ENCODE data around the gene CDH4. TPM values are rescaled to one million over a fixed set of nuclear protein-coding genes. Genes with fewer than 3 reads are reported as not detected.

The CDH4 gene
- total RNA-seq, 1 experiment from 2014 or later, result 25.0 TPM

GRCh38 chr20:61233590-61233989 lies 18.5 kb upstream of the CDH4 start:
- no peak for DNase-seq (ENCODE audit: unreplicated experiment)
- Mint-ChIP-seq H3K27me3 (ENCODE audit: insufficient read depth, unreplicated experiment) (peaks cover 56% of the 10 kb centered on the region), H3K4me1 (ENCODE audit: insufficient read depth, unreplicated experiment) (peaks cover 5% of the 10 kb centered on the region), H3K27ac (ENCODE audit: low read depth, unreplicated experiment) (no peak overlapping the region), H3K9me3 (ENCODE audit: unreplicated experiment) (peaks cover 7% of the 10 kb centered on the region), H3K4me3 (ENCODE audit: unreplicated experiment) (no peak overlapping the region), H3K36me3 (ENCODE audit: insufficient read depth, unreplicated experiment) (peaks cover 5% of the 10 kb centered on the region)
- POLR2A ChIA-PET, result interaction anchor here (0.8 kb wide), 1 partner anchor 26 kb away, joined by 3 read pairs; no protein-coding TSS in a partner anchor
- BruUV-seq (replicated peaks), result no TSS peak
- TF ChIP-seq CTCF (IDR thresholded peaks at IDR 0.05; ENCODE audit: unreplicated experiment), result no peak
- intact Hi-C loops (cut with micrococcal nuclease), result no loop called here
- CTCF ChIA-PET, result interaction anchor here (0.9 kb wide), 1 partner anchor 1023 kb away, joined by 3 read pairs; no protein-coding TSS in a partner anchor

- DNase-seq (ENCODE audit: unreplicated experiment), result no peak
- no peak overlapping the region for H3K27ac Mint-ChIP-seq (ENCODE audit: low read depth, unreplicated experiment)
- CTCF ChIA-PET, result interaction anchor here (0.7 to 1.2 kb wide), 3 partner anchors 9 to 1022 kb away, joined by 3 to 5 read pairs (median 4); no protein-coding TSS in a partner anchor
- no TSS peak for BruUV-seq (replicated peaks)
- TF ChIP-seq CTCF (IDR thresholded peaks at IDR 0.05; ENCODE audit: unreplicated experiment), result no peak
- H3K9me3 Mint-ChIP-seq (ENCODE audit: unreplicated experiment), result peaks cover 11% of the 10 kb centered on the region
- peaks cover 5% of the 10 kb centered on the region for H3K36me3 Mint-ChIP-seq (ENCODE audit: insufficient read depth, unreplicated experiment)
- POLR2A ChIA-PET, result no interaction called here
- no peak overlapping the region for H3K4me3 Mint-ChIP-seq (ENCODE audit: unreplicated experiment)
- peaks cover 56% of the 10 kb centered on the region for H3K27me3 Mint-ChIP-seq (ENCODE audit: insufficient read depth, unreplicated experiment)
- peaks cover 5% of the 10 kb centered on the region for H3K4me1 Mint-ChIP-seq (ENCODE audit: insufficient read depth, unreplicated experiment)
- intact Hi-C loops (cut with micrococcal nuclease), result no loop called here
Measured at GRCh38 chr20:61234224-61234890, 17.7 kb upstream of the CDH4 start.

GRCh38 chr20:61236713-61237112 lies 15.3 kb upstream of the CDH4 start:
- intact Hi-C loops (cut with micrococcal nuclease), result no loop called here
- no peak for DNase-seq (ENCODE audit: unreplicated experiment)
- H3K4me1 Mint-ChIP-seq (ENCODE audit: insufficient read depth, unreplicated experiment), result peaks cover 5% of the 10 kb centered on the region
- H3K4me3 Mint-ChIP-seq (ENCODE audit: unreplicated experiment), result no peak overlapping the region
- no peak for TF ChIP-seq CTCF (IDR thresholded peaks at IDR 0.05; ENCODE audit: unreplicated experiment)
- no peaks in the 10 kb centered on the region for H3K36me3 Mint-ChIP-seq (ENCODE audit: insufficient read depth, unreplicated experiment)
- H3K9me3 Mint-ChIP-seq (ENCODE audit: unreplicated experiment), result peaks cover 19% of the 10 kb centered on the region
- H3K27ac Mint-ChIP-seq (ENCODE audit: low read depth, unreplicated experiment), result no peak overlapping the region
- POLR2A ChIA-PET, result interaction anchor here (0.5 kb wide), 1 partner anchor 1963 kb away, joined by 3 read pairs; no protein-coding TSS in a partner anchor
- no TSS peak for BruUV-seq (replicated peaks)
- CTCF ChIA-PET, result interaction anchor here (0.6 to 1.8 kb wide), 5 partner anchors 9 to 864 kb away, joined by 3 to 5 read pairs (median 3); no protein-coding TSS in a partner anchor
- peaks cover 72% of the 10 kb centered on the region for H3K27me3 Mint-ChIP-seq (ENCODE audit: insufficient read depth, unreplicated experiment)

GRCh38 chr20:61238813-61239212 lies 13.2 kb upstream of the CDH4 start:
- ChIA-PET POLR2A (no interaction called here), CTCF (interaction anchor here (5.8 kb wide), 1 partner anchor 10 kb away, joined by 36 read pairs; no protein-coding TSS in a partner anchor)
- Mint-ChIP-seq H3K9me3 (ENCODE audit: unreplicated experiment) (peaks cover 12% of the 10 kb centered on the region), H3K27ac (ENCODE audit: low read depth, unreplicated experiment) (no peak overlapping the region), H3K27me3 (ENCODE audit: insufficient read depth, unreplicated experiment) (peaks cover 84% of the 10 kb centered on the region), H3K4me3 (ENCODE audit: unreplicated experiment) (no peak overlapping the region), H3K36me3 (ENCODE audit: insufficient read depth, unreplicated experiment) (no peaks in the 10 kb centered on the region), H3K4me1 (ENCODE audit: insufficient read depth, unreplicated experiment) (peaks cover 5% of the 10 kb centered on the region)
- BruUV-seq (replicated peaks), result no TSS peak
- TF ChIP-seq CTCF (IDR thresholded peaks at IDR 0.05; ENCODE audit: unreplicated experiment), result no peak
- no peak for DNase-seq (ENCODE audit: unreplicated experiment)
- intact Hi-C loops (cut with micrococcal nuclease), result no loop called here

All from MCF 10A (cell line).